Common myeloid progenitor, CD34-positive (primary cell): Measurements from ENCODE around the gene TNIP2.

Experiments used
- CTCF ChIA-PET: fragments of 350-600 bp; sonication (Branson Sonifier 250); formaldehyde crosslinking; loops from one replicate; lab custom pipeline; 2021; ENCODE audit warnings: antibody characterized with exemption; lab: Charles Lee
- POLR2A ChIA-PET: fragments of 350-600 bp; sonication (Branson Sonifier 250); formaldehyde crosslinking; loops from one replicate; lab custom pipeline; 2021; ENCODE audit warnings: antibody characterized with exemption; lab: Charles Lee
- DNase-seq, 3 donors: peaks; one replicate each; pipeline versions ENCODE4 v3.0.0 to v3.0.0-alpha.2; 2013
- H3K27ac ChIP-seq, 2 experiments: 1 replicate in 1 of 2; 2 replicates in 1 of 2; pipeline ENCODE4 v1.7.0; 2013; ENCODE audit warnings: inconsistent platforms in 2 of 2, low read length in 2 of 2, mild to moderate bottlenecking in 2 of 2, low read depth in 1 of 2, moderate library complexity in 1 of 2; ENCODE audit not compliant: severe bottlenecking in 2 of 2, insufficient read depth in 1 of 2, poor library complexity in 1 of 2
- H3K27me3 ChIP-seq, 5 experiments: replicated peaks in 2 of 5; 1 replicate in 3 of 5; 2 replicates in 2 of 5; pipeline versions ENCODE4 v1.6.1 to v1.7.0; 2013; ENCODE audit warnings: low read length in 4 of 5, mild to moderate bottlenecking in 2 of 5, moderate library complexity in 2 of 5, inconsistent platforms in 1 of 5; ENCODE audit not compliant: insufficient read depth in 5 of 5, control insufficient read depth in 4 of 5
- H3K36me3 ChIP-seq, 4 experiments: 1 replicate in 2 of 4; 2 replicates in 2 of 4; pipeline versions ENCODE4 v1.6.1 to v1.7.0; 2013; ENCODE audit warnings: low read length in 3 of 4, control low read depth in 1 of 4, mild to moderate bottlenecking in 1 of 4; ENCODE audit not compliant: control insufficient read depth in 4 of 4, insufficient read depth in 4 of 4
- H3K4me1 ChIP-seq, 4 experiments: 1 replicate in 3 of 4; 2 replicates in 1 of 4; pipeline versions ENCODE4 v1.6.1 to v1.7.1; 2013; ENCODE audit warnings: low read length in 3 of 4, mild to moderate bottlenecking in 3 of 4, control low read depth in 1 of 4, inconsistent platforms in 1 of 4, moderate library complexity in 1 of 4; ENCODE audit not compliant: control insufficient read depth in 4 of 4, insufficient read depth in 4 of 4; ENCODE audit errors: control extremely low read depth in 1 of 4
- H3K4me3 ChIP-seq, 7 experiments: 1 replicate in 4 of 7; 2 replicates in 3 of 7; pipeline versions ENCODE4 v1.5.1 to v1.7.0; 2013; ENCODE audit warnings: mild to moderate bottlenecking in 7 of 7, low read length in 6 of 7, moderate library complexity in 6 of 7, inconsistent platforms in 2 of 7, low read depth in 2 of 7, control low read depth in 1 of 7; ENCODE audit not compliant: insufficient read depth in 4 of 7, control insufficient read depth in 1 of 7; ENCODE audit errors: extremely low read depth in 1 of 7
- H3K9me3 ChIP-seq, 5 experiments: 1 replicate in 4 of 5; 2 replicates in 1 of 5; pipeline versions ENCODE4 v1.6.1 to v1.7.1; 2013; ENCODE audit warnings: low read length in 4 of 5, mild to moderate bottlenecking in 2 of 5, inconsistent platforms in 1 of 5, low read depth in 1 of 5, moderate library complexity in 1 of 5; ENCODE audit not compliant: control insufficient read depth in 4 of 5, insufficient read depth in 2 of 5; ENCODE audit errors: control extremely low read depth in 1 of 5
- WGBS: methylation state at CpG from one replicate; pipeline ENCODE4 v1.1.5; 2013; ENCODE audit not compliant: insufficient coverage; 5-methylcytosine and 5-hydroxymethylcytosine counted together

TNIP2 gene

GRCh38 chr4:2750719-2751605, 5.2 kb downstream of the TNIP2 start:
- ChIA-PET POLR2A (no interaction called here), CTCF (interaction anchor here (1.3 kb wide), 2 partner anchors 19 to 203 kb away, joined by 3 to 4 read pairs; no protein-coding TSS in a partner anchor)

GRCh38 chr4:2746891-2747695, 9.0 kb downstream of the TNIP2 start:
- WGBS = 84% methylated on average over 10 of the region's 16 CpGs
- Histone ChIP-seq H3K9me3 (no peaks in the 10 kb centered on the region), H3K36me3 (peaks cover 21 to 72% (median 52%) of the 10 kb centered on the region in 4 experiments), H3K27me3 (no peaks in the 10 kb centered on the region), H3K27ac (no peak overlapping the region), H3K4me3 (no peak overlapping the region), H3K4me1 (peaks cover 0 to 13% (median 10%) of the 10 kb centered on the region in 4 experiments)
- DNase-seq = no peak
- POLR2A ChIA-PET = no interaction called here
- CTCF ChIA-PET = interaction anchor here (1.0 to 2.5 kb wide), 3 partner anchors 15 to 129 kb away, joined by 3 to 9 read pairs (median 3); no protein-coding TSS in a partner anchor

More at GRCh38 chr4:2750719-2751605, 5.2 kb downstream of the TNIP2 start:
- Histone ChIP-seq H3K27me3 (no peaks in the 10 kb centered on the region), H3K36me3 (peaks cover 6 to 41% (median 21%) of the 10 kb centered on the region in 4 experiments), H3K27ac (no peak overlapping the region), H3K4me1 (peaks cover 0 to 26% (median 16%) of the 10 kb centered on the region in 4 experiments), H3K4me3 (no peak overlapping the region), H3K9me3 (no peaks in the 10 kb centered on the region)
- 95% methylated on average over 13 of the region's 19 CpGs for WGBS
- no peak for DNase-seq

- Histone ChIP-seq H3K4me1 (peaks cover 0 to 13% (median 10%) of the 10 kb centered on the region in 4 experiments), H3K4me3 (no peak overlapping the region), H3K27me3 (no peaks in the 10 kb centered on the region), H3K27ac (peak overlapping the region; percentile 54 to 59), H3K36me3 (peaks cover 21 to 77% (median 54%) of the 10 kb centered on the region in 4 experiments), H3K9me3 (no peaks in the 10 kb centered on the region)
- 77% methylated on average over 19 of the region's 21 CpGs for WGBS
- ChIA-PET POLR2A (interaction anchor here (0.7 kb wide), 1 partner anchor 57 kb away, joined by 3 read pairs; no protein-coding TSS in a partner anchor), CTCF (interaction anchor here (0.7 to 2.5 kb wide), 4 partner anchors 10 to 128 kb away, joined by 3 to 9 read pairs (median 3); no protein-coding TSS in a partner anchor)
- peak; percentile 46 to 94 (median 92) for DNase-seq
These were observed 9.9 kb downstream of the TNIP2 start for GRCh38 chr4:2745981-2746806.

GRCh38 chr4:2745516-2745915, 10.6 kb downstream of the TNIP2 start:
- H3K27me3 ChIP-seq = no peaks in the 10 kb centered on the region
- H3K4me1 ChIP-seq = peaks cover 0 to 13% (median 10%) of the 10 kb centered on the region in 4 experiments
- no peak overlapping the region for H3K4me3 ChIP-seq
- CTCF ChIA-PET = interaction anchor here (0.7 to 2.5 kb wide), 3 partner anchors 10 to 122 kb away, joined by 3 to 9 read pairs (median 3); no protein-coding TSS in a partner anchor
- WGBS = 80% methylated on average over 2 of the region's 5 CpGs
- peak overlapping the region; percentile 54 to 59 for H3K27ac ChIP-seq
- H3K9me3 ChIP-seq = no peaks in the 10 kb centered on the region
- no peak for DNase-seq
- POLR2A ChIA-PET = no interaction called here
- H3K36me3 ChIP-seq = peaks cover 21 to 70% (median 51%) of the 10 kb centered on the region in 4 experiments

GRCh38 chr4:2744576-2745270, 11.4 kb downstream of the TNIP2 start:
- no peak for DNase-seq
- Histone ChIP-seq H3K27ac (no peak overlapping the region), H3K27me3 (no peaks in the 10 kb centered on the region), H3K4me3 (no peak overlapping the region), H3K4me1 (peaks cover 0 to 17% (median 13%) of the 10 kb centered on the region in 4 experiments), H3K36me3 (peaks cover 19 to 68% (median 51%) of the 10 kb centered on the region in 4 experiments), H3K9me3 (no peaks in the 10 kb centered on the region)
- 95% methylated on average over 25 of the region's 28 CpGs for WGBS
- ChIA-PET CTCF (interaction anchor here (2.5 kb wide), 1 partner anchor 18 kb away, joined by 9 read pairs; no protein-coding TSS in a partner anchor), POLR2A (no interaction called here)
